ENCODE results near the gene MC1R.
"Not testable (repeated sequence)": the region's sequence is repeated elsewhere in the genome, so short reads cannot be mapped to it uniquely, and the experiment has no call there.

MC1R gene

DNA sequence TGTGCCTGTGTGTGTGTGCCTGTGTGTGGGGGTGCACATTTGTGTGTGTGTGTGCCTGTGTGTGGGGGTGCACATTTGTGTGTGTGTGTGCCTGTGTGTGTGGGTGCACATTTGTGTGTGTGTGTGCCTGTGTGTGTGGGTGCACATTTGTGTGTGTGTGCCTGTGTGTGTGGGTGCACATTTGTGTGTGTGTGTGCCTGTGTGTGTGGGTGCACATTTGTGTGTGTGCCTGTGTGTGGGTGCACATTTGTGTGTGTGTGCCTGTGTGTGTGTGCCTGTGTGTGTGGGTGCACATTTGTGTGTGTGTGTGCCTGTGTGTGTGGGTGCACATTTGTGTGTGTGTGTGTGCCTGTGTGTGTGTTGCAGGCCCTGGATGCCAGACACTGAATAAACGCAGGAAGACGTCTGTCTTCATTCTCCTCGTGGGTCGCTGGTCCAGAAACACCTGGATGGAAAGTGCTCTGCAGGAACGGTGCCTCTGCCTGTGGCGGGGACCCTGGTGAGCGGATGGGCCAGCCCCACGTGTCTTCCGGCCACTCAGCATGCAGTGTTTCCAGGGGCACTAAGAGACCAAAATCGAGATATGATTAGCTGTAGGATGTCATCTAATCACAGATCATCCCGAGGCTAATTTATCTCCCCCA, 3.9 kb upstream of the MC1R start:
- DNase-seq, result not testable (repeated sequence)

DNA sequence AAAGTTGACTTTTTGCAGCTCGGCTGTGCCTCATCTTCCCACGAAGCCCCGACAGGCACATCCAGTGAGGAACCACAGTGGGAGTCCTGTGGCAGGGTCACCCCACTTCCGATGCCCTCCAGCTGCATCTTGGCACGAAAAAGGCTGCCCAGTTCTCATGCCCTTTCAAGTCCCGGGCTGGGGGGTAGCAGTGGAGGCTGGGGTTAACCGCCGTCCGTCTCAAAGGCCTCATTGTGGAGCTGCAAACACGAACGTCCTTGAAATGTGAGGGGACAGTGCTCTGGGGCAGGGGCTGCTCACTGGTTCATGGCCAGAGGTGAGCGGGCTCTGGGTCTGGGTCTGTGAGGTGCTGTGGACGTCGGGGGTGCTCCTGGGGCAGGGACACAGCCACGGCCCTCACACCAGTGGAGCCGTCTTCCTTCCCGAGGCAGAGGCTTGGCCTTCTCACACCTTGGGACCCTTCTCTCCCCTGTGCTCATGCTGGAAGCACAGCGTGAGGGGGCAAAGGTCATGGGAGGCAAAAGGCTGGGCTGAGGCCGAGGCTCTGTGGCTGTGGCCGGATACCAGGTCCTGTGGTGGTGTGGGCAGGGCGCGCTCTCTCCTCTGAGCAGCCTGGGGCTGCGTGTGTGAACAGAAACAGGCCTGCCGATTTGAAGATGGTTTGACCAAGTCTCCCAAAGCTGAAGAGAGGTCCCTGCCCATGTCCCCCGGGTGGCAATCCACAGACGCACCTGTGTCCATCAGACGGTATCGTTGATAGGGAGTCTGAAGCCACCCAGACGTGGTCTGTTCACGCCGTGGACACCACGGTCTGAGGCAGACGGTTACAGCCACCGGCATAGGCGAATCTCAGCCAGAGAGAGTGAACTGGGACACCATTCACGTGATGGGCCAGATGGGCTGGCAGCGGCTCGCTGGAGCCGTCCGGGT, 3.1 kb upstream of the MC1R start:
- no peak for DNase-seq

DNA sequence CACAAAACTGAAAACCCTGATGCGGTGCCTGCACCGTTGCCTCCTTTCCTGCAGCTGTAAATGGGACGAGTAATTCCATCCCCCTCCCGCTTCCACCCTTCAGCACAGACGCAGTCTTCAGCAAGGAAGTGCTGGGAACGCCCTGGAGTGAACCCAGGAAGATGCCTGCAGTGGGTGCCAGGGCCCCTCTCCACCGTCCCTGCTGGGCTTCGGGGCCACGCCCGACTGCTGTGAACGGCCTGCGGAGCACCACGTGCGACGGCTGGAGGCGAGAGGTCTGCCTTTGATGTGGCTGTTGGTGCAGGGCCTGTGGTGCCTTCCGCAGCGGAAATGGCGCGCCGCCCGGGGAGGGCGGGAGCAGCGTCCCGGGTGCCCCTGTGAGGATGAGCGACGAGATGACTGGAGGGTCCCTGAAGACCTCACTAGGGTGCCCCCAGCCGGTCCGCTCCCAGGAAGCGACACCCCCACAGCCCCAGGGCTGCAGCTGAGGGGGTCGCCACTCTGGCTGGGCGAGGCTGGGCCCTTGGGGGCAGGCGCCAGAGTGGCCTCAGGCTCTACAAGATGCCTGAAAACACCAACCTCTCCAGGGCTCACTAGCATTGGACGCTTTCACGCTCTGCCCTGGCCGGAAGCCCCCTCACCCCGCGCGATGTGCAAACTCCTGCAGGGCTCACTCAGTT, 749 bp upstream of the MC1R start:
- peak; percentile 91 for DNase-seq

DNA sequence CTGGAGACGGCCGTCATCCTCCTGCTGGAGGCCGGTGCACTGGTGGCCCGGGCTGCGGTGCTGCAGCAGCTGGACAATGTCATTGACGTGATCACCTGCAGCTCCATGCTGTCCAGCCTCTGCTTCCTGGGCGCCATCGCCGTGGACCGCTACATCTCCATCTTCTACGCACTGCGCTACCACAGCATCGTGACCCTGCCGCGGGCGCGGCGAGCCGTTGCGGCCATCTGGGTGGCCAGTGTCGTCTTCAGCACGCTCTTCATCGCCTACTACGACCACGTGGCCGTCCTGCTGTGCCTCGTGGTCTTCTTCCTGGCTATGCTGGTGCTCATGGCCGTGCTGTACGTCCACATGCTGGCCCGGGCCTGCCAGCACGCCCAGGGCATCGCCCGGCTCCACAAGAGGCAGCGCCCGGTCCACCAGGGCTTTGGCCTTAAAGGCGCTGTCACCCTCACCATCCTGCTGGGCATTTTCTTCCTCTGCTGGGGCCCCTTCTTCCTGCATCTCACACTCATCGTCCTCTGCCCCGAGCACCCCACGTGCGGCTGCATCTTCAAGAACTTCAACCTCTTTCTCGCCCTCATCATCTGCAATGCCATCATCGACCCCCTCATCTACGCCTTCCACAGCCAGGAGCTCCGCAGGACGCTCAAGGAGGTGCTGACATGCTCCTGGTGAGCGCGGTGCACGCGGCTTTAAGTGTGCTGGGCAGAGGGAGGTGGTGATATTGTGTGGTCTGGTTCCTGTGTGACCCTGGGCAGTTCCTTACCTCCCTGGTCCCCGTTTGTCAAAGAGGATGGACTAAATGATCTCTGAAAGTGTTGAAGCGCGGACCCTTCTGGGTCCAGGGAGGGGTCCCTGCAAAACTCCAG, 1.1 kb downstream of the MC1R start:
- DNase-seq, result no peak

GRCh38 chr16:89920723-89921122, 2.1 kb downstream of the MC1R start:
- DNase-seq, result no peak

DNA sequence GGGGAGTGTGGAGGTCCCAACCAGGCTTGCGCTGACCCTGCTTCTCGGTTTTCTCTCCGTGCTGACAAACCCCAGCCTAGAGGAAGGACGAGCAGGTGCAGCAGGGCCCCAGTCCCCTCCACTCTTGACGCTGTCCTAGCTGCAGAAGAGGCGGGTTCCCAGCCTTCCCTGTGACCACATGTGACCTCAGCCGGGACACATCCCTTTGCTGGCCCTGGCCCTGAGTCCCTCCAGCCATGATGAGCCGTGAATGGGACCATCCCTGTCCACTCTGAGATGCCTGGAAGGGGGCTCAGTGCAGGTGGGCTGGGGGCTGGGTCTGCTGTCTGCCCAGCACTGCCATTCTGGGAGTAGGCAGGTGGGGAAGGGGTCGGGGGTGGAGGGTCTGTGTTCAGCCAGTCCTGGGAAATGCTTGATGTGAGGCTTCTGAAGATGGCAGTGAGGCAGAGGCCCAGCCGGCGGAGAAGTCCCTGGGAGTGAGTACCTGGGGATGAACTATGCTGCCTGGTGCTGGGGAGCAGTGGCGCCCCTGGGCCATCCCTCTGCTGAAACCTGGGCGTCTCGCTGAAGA, 2.6 kb downstream of the MC1R start:
- no peak for DNase-seq

GRCh38 chr16:89921702-89922476, 3.2 kb downstream of the MC1R start:
- DNase-seq, result peak; percentile 70

GRCh38 chr16:89922477-89922883, 3.8 kb downstream of the MC1R start:
- DNase-seq, result peak; percentile 80

- DNase-seq, result peak; percentile 94
Measured at GRCh38 chr16:89922884-89923639, 4.4 kb downstream of the MC1R start, which contains the start of gene TUBB3. Gene TUBB3 (plus strand): TSS chr16:89923342. CDS start chr16:89923402, 60 bp downstream.

GRCh38 chr16:89923640-89924296, 5.1 kb downstream of the MC1R start:
- DNase-seq, result peak; percentile 69

GRCh38 chr16:89924297-89924924, 5.7 kb downstream of the MC1R start:
- peak; percentile 82 for DNase-seq

GRCh38 chr16:89924925-89925307, 6.3 kb downstream of the MC1R start:
- peak; percentile 78 for DNase-seq

GRCh38 chr16:89925596-89926079, 7.0 kb downstream of the MC1R start:
- DNase-seq, result peak; percentile 58

DNA sequence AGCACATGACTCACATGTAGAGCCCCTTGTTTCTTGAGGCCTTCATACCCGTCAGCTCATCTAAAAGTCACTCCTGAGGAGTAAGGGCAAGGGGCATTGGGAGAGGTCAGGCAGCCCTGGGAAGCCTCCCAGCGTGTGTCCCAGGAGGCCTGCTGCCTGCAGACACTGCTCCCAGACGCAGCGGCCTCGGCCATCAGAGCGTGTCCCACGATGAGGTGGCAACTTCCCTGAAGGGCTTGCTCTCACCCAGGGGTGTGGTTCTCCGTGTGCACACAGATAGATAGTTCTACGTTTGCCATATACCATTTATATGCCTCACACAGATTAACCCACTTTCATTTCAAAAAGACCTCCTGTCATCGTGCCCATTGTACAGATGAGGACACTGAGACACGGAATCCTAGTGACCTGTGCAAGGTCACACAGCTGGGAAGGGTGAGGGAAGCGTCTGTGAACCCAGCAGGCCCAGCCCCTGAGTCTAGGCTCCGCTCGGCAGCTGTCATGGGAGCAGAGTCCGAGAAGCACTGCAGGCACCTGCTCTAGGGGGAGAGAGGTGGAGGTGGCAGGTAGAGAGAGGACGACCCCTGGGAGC, 12.7 kb downstream of the MC1R start:
- DNase-seq, result no peak

DNA sequence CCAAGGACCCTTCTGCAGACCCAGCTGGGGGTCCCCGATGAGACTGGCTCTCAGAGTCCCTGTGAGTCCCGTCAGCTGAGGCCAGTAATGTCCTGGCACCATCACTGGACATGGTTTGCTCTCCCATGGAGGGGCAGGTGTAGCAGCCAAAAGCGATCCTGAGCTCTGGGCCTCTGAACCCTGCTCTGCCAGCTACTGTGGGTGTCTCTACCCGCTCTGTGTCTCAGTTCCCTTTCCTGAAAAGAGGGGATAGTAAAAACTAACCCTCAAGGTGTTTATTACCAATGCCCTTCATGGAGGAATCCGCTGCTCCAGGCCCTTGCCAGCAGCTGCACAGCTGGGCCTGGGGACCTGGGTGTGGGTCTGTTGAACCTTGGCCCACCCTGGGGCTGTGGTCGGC, 13.3 kb downstream of the MC1R start:
- DNase-seq, result no peak

DNA sequence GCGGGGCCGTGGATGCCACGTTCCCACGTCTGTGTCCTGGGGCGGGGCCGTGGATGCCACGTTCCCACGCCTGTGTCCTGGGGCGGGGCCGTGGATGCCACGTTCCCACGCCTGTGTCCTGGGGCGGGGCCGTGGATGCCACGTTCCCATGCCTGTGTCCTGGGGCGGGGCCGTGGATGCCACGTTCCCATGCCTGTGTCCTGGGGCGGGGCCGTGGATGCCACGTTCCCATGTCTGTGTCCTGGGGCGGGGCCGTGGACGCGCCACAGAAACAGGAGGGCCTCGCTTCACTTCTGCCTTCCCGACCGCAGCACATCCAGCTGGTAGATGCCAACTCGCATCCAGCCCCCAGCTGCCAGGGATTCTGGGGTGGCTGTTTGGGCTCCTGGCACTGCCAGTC, 15.4 kb downstream of the MC1R start:
- not testable (repeated sequence) for DNase-seq

DNA sequence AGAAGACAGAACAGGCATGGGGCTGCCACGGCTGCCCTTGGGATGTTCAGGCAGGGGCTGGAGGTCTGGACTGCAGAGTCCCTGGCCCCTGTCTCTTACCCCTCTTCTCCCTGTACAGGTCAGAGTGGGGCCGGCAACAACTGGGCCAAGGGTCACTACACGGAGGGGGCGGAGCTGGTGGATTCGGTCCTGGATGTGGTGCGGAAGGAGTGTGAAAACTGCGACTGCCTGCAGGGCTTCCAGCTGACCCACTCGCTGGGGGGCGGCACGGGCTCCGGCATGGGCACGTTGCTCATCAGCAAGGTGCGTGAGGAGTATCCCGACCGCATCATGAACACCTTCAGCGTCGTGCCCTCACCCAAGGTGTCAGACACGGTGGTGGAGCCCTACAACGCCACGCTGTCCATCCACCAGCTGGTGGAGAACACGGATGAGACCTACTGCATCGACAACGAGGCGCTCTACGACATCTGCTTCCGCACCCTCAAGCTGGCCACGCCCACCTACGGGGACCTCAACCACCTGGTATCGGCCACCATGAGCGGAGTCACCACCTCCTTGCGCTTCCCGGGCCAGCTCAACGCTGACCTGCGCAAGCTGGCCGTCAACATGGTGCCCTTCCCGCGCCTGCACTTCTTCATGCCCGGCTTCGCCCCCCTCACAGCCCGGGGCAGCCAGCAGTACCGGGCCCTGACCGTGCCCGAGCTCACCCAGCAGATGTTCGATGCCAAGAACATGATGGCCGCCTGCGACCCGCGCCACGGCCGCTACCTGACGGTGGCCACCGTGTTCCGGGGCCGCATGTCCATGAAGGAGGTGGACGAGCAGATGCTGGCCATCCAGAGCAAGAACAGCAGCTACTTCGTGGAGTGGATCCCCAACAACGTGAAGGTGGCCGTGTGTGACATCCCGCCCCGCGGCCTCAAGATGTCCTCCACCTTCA, 16.2 kb downstream of the MC1R start:
- no peak for DNase-seq

DNA sequence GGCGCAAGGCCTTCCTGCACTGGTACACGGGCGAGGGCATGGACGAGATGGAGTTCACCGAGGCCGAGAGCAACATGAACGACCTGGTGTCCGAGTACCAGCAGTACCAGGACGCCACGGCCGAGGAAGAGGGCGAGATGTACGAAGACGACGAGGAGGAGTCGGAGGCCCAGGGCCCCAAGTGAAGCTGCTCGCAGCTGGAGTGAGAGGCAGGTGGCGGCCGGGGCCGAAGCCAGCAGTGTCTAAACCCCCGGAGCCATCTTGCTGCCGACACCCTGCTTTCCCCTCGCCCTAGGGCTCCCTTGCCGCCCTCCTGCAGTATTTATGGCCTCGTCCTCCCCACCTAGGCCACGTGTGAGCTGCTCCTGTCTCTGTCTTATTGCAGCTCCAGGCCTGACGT, 17.0 kb downstream of the MC1R start:
- DNase-seq, result not testable (repeated sequence)

Data from NCI-H82 (cell line).